GM23248 (cell line): ENCODE data around the gene SHISA6.

Source experiments
- EZH2 ChIP-seq: fragments of 200-600 bp; sonication (generic); IDR thresholded peaks from 2 replicates; pipeline ENCODE4 v1.6.1; 2018; ENCODE audit warnings: antibody characterized with exemption, mild to moderate bottlenecking; ENCODE audit not compliant: insufficient read depth, poor library complexity, severe bottlenecking
- EZH2phosphoT487 ChIP-seq: fragments of 200-600 bp; sonication (generic); IDR thresholded peaks from 2 replicates; pipeline ENCODE4 v1.6.1; 2018; ENCODE audit warnings: antibody characterized with exemption, moderate library complexity, mild to moderate bottlenecking, low read depth; ENCODE audit not compliant: insufficient read depth

DNA sequence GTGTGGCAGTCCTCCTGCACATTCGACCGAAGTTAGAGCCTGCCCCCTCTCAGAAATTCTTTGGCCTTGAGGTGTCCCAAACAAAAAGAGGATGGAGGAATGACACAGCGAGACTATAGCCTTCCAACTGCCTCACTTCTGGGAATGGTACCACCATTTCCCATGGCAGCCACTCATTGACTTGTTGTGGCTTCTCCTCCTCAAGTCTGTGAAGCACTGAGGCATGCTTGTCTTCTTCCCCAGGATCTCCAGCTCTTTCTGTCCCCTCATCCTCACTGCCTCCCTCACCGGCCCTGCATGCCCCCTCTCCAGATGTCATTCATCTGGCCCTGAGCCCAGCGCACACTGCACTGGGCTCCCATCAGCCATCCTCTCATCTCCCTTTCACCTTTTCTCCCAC is 313.5 kb downstream of the SHISA6 start:
- TF ChIP-seq EZH2, result no peak
- TF ChIP-seq EZH2phosphoT487, result no peak
